NCI-H2029 treated with DMSO at 0.1 percent for 48 hours (cell line): ENCODE measurements around the gene CELF4.

ENCODE experiments used
- DNase-seq: peaks from one replicate; lab custom pipeline; 2025; lab: John Stamatoyannopoulos, UW

Gene CELF4

DNA sequence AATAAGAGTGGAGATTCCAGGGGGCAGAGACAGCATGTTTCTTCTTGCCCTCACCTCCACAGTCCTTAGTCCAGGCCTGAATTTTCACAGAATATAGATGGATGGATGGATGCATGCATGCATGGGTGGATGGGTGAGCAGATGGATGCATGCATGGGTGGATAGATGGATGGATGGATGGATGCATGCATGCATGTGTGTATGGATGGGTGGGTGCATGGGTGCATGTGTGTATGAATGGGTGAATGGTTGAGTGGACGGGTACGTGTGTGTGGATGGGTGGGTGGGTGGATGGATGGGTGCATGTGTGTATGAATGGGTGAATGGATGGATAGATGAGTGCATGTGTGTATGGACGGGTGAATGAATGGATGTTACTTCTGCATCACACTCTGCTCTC lies 153.3 kb downstream of the CELF4 start:
- DNase-seq: no peak

DNA sequence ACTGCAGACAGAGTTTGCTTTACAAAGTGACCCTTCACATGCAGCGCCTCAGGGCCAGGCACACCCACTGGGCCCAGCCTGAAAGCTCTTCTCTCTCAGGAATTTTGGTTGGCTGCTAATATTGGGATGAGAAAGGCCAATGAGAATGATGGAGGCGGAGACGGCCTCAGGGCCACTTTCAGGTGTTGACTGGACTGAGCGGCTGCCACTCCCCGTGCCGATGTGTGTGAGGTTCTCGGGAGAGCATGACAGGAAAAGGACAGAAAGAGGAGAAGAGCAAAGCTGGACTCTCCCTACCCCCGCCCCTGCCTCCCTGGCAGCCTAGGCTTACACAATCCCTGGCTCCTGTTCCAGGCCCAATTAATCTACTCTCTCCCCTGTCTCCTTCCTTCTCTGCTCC lies 155.7 kb downstream of the CELF4 start:
- no peak for DNase-seq

DNA sequence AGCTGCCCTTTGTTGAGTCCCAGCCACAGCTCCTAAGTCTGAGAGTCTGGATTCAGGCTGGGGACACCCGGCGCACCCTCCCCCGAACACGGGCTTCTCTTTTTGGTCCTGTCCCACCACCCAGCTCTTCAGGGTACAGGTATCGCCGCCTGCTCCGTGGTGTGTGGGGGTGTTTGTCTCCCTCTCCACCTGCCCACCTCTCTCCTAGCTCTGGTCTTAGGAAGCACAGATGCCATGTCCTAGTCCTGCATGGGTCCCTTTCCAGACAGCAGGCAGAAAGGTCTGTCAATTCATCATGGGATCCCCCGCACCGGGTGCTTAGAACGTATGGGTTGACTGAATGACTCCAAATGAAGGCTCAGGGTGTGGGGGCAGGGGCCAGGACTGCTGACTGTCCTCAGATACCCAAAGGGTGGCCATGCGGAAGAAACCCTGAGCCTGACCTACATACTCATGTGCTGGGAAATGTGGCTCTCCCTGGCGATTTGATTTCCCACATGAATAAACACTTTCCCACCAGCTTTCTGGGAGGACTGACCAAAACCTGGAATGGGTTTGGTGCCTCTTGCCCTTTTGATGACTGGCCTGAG lies 156.8 kb downstream of the CELF4 start:
- DNase-seq: no peak

DNA sequence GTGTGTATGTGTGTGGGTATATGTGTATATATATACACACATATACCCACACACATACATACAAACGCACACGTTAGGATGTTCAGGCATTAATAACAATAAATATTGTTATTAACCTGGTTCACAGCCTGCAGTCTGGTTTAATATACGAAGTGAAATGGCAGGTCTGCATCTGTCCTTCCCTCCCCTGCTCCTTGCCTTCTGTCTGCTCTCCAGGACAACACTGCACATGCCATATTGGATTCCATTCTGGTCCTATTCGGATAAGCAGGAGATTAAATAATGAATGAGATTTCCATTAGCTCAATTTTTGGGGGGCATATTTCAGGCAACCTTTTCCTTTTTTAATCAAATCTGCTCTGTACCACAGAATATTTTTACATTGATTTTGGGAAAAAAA lies 158.0 kb downstream of the CELF4 start:
- no peak for DNase-seq

DNA sequence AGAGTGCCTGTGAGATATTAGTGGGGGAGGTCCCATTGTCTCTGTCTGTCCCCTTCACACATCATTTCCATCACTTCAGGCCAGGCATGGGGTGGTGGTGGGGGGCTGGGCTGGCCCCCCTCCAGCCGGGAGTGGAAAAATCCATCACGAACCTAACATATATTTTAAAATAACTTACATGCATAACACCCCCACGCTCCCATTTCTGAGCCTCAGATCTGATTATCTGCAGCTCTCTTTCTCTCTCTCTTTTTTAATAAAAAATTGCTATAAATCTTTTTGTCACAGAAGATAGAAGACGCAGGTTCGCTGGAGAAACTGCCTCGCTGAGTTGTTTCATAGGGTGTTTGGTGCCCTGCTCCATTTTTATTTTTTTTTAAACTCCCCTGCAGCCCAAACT lies 159.8 kb downstream of the CELF4 start:
- no peak for DNase-seq

DNA sequence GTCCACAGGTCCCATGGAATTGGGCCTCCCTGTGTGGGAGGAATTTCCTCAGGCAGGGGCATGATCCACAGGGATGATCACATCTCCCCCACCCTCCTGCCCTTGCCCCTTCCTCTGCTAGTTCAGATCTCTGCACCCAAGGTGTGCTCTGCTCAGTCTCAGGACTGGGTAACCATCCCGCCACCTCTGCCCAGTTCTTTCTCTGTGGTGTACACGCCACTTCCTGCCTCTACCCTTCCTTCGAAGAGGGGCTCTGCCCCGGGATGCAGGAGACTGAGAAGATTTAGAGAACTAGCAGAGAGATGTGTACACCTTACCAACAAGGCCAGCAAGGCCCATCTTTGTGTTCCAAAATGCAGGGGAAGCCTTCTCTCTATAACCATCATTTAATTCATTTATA lies 160.4 kb downstream of the CELF4 start:
- no peak for DNase-seq

DNA sequence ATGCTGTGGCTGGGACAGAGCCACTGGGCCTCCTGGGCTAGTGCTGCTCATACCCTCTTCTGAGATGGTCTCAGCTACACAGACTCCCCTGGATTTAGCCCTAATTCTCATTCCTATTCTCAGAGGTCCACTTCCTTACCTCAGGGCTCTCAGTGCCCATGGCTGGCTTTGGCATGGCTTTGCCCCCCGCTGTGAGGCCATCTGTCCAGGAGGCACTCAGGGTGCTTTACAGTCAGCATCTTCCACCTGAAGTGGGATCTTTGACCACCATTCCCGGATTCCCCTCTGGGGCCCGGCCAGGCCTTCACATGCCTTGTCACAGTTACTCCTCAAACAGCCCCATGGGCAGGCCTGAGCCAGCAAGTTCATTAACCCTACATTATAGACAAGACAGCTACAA lies 161.8 kb downstream of the CELF4 start:
- no peak for DNase-seq

DNA sequence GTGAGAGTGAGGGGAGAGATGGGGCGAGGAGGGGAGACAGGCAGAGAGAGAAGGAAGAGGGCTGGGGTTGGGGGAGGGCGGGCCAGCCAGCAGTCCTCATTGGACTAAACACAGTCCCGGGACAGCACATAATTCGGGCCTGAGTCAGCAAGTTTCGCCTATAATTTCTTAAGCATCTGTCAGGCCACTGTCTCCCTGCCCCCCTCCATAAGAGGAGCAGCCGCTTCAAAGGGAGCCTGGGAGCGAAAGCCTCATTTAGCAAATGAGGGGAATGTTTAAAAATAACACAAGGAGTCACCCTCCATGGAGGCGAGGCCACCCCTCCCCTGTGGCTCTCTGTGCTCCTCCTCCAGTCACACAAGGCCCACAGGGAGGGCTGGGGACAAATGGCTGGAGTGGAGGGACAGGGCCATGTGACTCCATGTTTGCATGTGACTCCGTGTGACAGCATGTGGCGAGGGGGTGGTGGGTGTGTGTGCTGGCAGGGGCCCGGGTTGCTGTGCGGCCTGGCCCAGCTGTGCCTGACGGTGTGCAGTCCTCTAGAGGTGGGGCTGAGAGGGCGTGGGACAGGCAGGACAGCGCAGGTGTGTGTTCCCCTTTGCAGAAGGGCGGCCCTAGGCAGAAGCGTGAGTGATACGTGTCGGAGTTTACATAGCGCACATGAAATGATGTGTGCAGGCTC lies 162.4 kb downstream of the CELF4 start:
- DNase-seq: no peak

DNA sequence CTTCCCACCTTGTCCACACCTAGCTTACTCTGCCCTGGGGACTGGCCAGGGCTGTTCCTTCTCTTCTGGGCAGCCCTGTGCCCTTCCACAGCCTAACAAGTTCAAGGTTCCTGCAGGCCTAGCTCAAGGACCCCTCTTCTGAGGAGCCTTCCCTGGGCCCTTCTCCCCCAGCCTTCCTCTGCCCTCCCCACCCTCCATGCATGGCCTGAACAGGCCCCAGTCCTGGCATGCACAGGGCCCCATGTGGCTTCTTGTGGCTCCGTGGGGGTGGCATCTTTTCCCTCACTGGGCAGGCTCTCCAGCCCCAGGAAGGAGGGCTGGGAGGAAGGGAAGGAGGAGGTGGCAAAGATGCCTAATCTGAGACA lies 162.9 kb downstream of the CELF4 start:
- DNase-seq: no peak

DNA sequence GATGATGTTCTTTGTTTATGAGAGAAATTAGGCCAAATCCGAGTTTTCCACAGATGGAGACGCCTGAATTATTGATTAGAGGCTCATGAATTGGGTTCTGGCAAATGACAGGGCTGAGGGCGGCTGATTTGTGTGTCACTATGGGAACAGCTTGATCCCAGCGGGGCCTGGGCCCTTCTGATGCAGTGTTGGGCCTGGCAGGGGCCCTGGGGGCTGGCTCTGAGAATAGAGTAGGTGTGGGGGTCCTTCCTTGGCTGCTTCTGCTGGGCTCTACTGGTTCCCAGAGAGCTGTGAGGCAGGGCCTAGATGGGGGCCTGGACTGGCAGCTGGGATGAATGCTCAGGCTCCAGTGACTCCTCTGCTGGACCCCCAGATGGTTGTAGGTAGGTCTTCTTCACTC lies 164.8 kb downstream of the CELF4 start:
- no peak for DNase-seq

DNA sequence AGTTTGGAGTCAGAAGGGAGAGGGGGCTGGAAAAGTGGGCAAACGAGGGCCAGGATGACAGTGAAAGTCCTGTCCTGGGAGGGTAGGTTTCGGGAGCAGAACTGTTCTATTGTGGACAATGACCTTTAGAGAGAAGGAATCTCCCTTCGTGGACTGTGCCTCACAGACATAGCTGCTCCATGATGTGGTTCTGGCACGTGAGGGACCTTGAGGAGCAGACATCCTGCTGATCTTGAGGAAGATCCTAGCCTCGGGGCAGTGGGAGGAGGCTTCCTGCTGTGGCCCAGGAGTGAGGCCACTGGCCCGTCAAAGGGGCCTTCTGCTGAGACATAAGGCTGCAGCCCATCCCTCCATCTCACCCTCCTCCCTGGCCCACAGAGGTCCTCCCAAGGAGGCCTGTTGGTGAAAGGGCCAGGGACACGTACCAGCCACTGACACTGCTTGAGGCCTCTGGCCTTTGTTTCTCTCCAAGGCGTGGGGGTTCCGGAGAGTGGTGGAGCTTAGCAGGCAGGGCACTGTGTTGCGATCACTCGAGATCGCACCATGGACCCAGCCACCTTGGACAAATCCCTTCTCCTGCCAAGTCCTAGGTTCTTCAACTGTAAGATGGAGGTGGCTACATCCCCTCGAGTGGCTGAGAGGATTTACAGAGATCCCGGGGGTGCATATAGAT lies 167.2 kb downstream of the CELF4 start:
- DNase-seq: no peak

DNA sequence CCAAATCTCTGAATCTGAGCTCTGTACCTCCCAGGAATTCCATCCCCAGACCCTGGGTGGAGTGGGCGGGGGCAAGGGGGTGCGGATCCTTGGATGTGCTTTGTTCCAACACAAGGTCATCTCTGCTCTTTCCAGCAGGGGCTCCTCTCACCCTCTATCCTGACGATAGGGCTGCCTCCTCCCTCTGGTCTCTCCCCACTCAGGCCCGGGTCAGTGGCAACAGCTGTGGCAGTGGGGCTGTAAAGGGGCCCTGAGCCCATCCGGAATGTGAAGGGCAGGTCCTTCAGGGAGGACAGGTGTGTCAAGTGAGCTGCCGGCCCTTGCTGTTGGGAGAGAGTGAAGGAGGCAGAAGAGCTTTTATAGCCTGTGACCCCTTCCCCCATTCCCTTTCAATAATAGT lies 167.8 kb downstream of the CELF4 start:
- DNase-seq: no peak

DNA sequence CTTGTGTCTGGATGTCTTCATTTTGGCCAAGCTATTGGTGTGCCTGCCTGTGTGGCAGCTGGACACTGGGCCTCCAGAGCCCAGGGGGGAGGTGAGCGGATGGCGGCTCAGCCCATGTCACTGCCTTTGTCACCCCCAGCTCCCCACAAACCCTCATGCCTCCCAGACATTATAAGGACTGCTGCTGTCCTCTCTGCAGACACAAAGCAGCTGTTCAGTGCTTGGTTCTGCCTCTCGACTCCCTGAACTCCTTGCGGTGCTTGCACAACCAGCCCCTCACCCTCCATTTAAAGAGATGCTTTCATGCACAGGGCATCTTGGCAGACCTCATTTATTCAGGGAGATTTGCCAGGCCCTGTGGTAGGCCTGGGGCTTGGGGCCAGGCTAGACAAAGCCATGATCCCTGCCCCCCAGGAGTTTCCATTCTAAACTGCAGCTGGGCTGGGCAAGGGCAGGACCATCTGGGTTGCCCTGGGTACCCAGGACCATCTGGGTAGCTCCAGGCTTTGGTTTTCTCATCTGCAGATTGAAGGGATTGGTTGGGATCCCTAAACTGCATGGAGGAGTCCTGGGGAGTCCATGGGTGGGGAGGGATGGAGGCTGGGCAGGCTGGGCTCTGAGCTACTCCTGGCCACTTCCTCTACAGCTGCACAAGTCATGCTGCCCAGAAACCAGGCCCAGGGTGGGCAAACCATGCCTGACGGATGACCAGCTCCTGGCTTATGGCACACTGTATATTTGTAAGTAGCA lies 168.5 kb downstream of the CELF4 start:
- no peak for DNase-seq

DNA sequence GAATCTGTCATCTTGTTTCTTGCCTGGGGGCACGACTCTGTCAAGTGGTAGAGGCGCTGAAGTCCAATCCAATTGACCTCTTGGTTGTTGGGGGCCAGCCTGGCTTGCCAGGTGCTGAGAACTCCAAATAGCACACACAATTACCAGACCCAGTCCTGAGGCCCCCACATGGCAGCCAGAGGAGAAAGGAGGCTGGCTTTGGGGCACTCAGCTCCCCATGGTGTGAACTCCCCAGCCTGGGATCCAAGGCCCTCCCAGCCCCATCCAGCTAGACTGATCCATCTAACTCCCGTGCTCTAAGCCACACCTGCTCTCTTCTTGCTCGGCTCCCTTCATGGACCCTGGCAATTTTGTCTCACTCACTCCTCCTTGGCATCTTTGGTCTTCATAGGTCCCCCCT lies 170.0 kb downstream of the CELF4 start:
- DNase-seq: no peak

DNA sequence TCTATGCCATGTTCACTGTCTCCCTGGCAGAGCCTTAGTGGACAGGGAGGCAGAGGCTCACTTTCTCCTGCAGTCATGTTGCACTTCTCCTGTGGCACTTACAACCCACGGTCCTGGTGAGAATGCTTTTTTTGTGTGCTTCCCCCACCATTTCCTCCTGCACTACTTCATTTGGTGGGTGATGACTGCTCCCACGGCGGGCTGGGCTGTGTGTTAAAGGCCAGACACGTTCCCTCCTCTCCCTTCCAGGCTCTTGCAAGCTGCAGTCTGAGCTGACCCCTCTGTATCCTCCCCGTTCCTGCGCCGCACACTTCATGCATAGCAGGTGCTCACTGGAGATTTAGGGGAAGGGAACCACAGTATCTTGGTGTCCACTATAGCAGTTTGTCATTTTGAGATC lies 170.5 kb downstream of the CELF4 start:
- DNase-seq: no peak

DNA sequence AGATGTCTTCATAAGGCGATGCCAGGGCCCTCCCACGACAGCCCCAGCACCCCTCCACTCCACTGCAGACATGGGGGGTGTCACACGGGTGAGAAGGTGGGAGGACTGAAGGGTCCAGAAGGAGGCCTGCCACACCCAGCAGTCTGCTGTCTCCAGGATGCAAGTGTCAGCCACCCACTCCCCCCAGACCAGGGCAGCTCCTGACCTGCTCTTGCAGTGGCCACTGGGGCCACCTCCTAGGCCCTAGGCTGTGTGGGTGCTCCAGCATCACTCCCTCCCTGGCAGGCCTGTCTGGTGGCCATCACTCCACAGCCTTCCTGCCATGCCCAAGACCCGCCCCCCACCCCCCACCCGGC lies 171.0 kb downstream of the CELF4 start:
- DNase-seq: no peak

DNA sequence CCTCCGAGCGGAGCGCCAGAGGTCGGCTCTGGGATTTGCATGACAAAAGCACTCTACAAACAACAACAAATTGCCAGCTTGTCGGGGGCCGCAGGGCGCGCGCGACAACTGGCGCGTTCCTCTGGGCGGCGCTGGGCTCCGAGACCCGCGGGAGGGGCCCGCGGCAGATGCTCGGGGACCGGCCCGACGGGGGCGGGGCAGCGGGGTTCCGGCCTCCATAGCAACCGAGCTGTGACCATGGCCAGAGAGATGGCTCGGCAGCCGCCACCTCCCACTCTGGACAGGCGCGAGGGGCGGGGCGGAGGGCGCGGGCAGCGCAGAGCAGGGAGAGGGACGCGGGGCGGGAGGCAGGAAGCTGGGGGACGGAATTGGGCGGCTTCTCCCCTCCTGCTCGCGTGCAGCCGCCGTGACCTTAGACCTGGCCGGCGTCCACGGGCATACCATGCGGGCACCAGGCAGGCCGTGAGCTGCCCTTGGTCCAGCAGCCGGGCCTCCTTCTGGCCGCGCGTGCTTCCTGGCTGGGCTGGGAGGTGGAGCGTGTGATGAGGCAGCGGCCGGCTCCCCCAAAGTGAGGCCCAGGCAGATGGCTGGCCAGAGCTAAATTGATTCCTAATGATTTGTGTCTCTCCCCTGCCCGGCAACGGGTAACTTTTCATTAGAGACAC lies 171.5 kb downstream of the CELF4 start:
- DNase-seq: peak; percentile 15

DNA sequence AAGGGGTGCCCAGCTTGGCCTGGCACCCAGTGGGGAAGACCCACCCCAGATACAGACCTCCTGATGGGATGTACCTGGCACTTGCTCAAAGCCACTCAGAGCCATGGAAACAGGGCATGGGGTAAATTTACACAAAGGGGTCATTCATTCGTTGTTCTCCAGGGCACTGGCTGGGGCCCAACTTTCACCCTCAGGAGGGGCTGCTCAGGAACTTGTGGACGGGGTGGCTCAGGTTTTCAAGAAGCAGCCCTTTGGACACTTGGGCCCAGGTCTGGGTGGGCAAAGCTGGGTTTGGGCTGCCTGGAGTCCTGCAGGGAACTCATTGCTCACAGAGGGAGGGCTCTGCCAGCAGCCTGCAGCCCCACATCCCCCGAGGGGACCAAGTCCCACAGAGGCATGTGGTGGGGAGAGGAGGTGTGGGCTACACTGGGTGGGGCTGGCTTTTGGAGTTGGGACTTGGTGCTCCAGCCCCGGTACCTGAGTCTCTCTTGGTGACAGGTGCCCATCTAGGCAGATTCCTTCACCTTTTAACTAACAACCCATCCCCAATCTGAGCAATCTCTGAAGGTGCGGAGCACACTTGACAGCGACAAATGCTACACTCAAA lies 172.3 kb downstream of the CELF4 start:
- no peak for DNase-seq

DNA sequence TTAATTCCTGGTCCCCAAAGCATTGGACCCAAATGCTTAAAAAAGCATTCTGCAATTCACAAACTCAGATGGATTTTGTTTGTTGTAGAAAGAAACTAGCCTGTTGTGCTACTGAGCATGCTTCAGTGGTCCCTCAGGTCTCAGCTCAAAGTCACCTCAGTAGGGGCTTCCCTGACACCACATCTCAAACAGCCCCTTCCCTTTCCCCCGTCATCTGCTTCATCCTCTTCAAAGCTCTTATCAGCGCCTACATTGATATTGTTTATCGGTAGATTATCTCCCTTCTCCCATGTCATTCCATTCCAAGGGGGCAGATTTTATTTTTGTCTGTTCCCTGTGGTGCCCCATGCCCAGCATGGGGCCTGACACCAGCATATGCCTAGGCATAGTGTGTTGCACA lies 172.9 kb downstream of the CELF4 start:
- no peak for DNase-seq

DNA sequence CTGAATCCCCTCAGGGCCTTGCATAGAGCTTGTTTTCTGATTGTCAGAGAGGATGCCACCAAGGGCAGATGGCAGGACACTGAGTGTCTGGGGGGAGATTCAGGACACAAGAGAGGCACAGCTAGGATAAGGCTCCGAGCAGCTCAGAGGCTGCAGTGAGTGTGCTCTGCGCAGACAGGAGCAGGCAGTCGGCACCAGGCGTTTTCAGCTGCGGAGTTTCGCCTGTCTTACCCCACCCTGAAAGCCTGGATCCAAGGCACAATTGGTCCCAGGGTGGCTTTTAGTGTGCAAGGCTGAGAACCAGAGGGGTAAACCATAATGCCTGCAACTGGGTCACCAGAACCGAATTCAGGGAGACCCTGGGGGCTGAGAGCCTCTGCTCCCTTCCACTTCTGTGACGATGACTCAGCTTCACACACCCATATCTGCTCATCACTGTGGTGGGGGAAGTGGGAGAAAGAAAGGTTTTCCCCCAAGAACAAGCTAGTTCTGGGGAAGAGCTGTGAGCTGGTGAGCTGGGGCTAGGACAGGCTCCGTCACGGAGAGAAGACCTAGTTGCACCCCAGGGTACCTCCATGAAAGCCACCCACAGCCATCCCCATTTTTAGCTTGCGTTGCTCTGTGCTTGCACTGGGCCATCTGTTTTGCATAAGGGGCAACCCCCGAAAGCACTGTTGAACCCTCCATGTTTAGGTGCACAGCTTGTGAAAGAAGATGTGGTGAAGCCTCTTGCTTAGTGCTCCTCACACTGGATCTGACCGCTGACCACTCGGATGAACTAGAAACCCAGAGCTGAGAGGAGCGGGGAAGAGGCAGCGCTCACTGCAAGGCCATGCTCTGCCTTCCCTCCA lies 173.7 kb downstream of the CELF4 start:
- no peak for DNase-seq

DNA sequence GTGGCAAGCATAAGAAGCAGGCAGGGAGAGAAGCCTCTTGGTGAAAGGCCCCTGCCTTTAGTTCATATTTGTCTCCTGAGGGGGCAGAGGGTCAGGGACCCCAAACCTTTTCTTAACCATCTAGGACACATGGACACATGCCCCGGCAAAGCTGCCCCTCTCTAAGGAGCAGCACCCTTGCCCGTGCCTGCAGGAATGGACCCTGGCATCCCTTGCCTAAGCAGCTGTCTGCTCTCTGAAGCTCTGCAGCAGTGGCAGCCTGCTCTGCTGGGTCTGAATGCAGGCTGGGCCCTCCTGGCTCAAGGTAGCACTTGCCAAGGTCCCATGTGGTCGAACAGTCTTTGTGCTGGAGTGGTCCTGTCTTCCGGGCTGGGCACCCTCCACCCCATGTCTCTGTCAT lies 174.4 kb downstream of the CELF4 start:
- no peak for DNase-seq
